OCI-LY3 (cell line): ENCODE results near the gene ADAMTS2.

ENCODE experiments used
- EZH2phosphoT487 ChIP-seq: fragments of 200-600 bp; shearing (Covaris generic); IDR thresholded peaks from 2 replicates; pipeline ENCODE4 v1.6.1; 2018; ENCODE audit warnings: antibody characterized with exemption, mixed run types, low read depth
- TF ChIP-seq, protein P1 (sequence below): fragments of 200-600, 300-600 bp; sonication (generic); IDR thresholded peaks from 2 replicates; pipeline ENCODE4 v1.5.1; 2014; ENCODE audit warnings: antibody characterized with exemption, low read length, low read depth

DNA sequence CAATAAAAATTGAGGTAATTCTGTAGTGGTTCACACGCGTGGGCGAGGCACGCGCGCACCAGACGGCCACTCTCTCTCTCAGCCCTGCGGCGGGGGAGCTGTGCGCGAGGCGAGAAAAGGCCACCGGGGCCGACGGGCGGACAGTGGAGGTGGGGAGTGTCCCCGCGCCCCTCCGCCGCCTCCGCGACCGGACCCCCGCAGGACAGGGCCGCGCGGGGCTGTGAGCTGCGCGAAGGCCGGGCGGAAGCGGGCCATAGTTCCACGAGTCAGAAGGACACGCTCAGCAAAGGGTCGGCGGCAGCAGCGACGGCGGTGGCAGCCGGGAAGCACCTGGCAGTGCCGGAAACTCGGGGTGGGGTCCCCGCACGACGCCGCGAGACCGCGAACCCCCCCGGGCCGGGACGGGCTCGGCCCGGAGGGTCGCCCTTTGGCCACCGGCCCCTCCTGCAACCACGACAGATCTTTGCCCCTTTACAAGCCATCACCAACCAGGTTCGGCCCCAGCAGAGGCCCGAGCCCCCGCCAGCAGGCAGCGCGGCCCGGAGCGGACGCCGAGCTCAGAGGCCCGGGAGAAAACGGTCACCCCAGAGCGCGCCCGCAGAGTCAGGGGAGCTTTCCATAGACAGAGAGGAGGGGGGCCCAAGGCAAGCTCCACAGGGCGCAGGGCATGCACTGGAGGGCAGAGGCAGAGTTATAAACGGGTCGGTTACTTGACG lies 224.2 kb downstream of the ADAMTS2 start:
- TF ChIP-seq, protein P1, sequence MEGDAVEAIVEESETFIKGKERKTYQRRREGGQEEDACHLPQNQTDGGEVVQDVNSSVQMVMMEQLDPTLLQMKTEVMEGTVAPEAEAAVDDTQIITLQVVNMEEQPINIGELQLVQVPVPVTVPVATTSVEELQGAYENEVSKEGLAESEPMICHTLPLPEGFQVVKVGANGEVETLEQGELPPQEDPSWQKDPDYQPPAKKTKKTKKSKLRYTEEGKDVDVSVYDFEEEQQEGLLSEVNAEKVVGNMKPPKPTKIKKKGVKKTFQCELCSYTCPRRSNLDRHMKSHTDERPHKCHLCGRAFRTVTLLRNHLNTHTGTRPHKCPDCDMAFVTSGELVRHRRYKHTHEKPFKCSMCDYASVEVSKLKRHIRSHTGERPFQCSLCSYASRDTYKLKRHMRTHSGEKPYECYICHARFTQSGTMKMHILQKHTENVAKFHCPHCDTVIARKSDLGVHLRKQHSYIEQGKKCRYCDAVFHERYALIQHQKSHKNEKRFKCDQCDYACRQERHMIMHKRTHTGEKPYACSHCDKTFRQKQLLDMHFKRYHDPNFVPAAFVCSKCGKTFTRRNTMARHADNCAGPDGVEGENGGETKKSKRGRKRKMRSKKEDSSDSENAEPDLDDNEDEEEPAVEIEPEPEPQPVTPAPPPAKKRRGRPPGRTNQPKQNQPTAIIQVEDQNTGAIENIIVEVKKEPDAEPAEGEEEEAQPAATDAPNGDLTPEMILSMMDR = no peak
- no peak for TF ChIP-seq EZH2phosphoT487
